GM21576 (cell line): ENCODE measurements around the gene ZSCAN10.
A peak's percentile ranks its signal among the peaks of the same experiment; 100 is the strongest.

Source experiments
- ATAC-seq: cut with Tn5 transposase; IDR thresholded peaks from one replicate; pipeline ENCODE4 v1.9.1; 2021; ENCODE audit warnings: mild to moderate bottlenecking, moderate library complexity; ENCODE audit not compliant: unreplicated experiment

ZSCAN10 gene

GRCh38 chr16:3112058-3112880 is 13.2 kb upstream of the ZSCAN10 start, which contains the start of gene ZNF205:
Gene ZNF205, plus strand, starts transcription at chr16:3112586. Its CDS starts 845 bp downstream, at chr16:3113431.
- ATAC-seq: no peak

- peak; percentile 75 for ATAC-seq
Measured at GRCh38 chr16:3106205-3106928, 7.3 kb upstream of the ZSCAN10 start.

- ATAC-seq: no peak
Measured at GRCh38 chr16:3101841-3102470, 2.9 kb upstream of the ZSCAN10 start.

GRCh38 chr16:3101018-3101840 is 2.1 kb upstream of the ZSCAN10 start:
- no peak for ATAC-seq

- ATAC-seq: no peak
Measured at GRCh38 chr16:3099732-3100499, 822 bp upstream of the ZSCAN10 start.

- no peak for ATAC-seq
Measured at GRCh38 chr16:3099395-3099731, 269 bp upstream of the ZSCAN10 start.

GRCh38 chr16:3097266-3097665 is 1.8 kb downstream of the ZSCAN10 start:
- no peak for ATAC-seq

GRCh38 chr16:3096362-3096761 is 2.7 kb downstream of the ZSCAN10 start:
- no peak for ATAC-seq

- ATAC-seq: peak; percentile 69
Measured at GRCh38 chr16:3095869-3096268, 3.2 kb downstream of the ZSCAN10 start.

GRCh38 chr16:3094289-3095027 is 4.6 kb downstream of the ZSCAN10 start:
- no peak for ATAC-seq

- ATAC-seq: no peak
Measured at GRCh38 chr16:3092501-3092941, 6.6 kb downstream of the ZSCAN10 start.

GRCh38 chr16:3091551-3091950 is 7.5 kb downstream of the ZSCAN10 start:
- ATAC-seq: no peak

GRCh38 chr16:3089717-3090592 is 9.1 kb downstream of the ZSCAN10 start:
- ATAC-seq: no peak

GRCh38 chr16:3088925-3089716 is 10.0 kb downstream of the ZSCAN10 start:
- no peak for ATAC-seq

- ATAC-seq: no peak
Measured at GRCh38 chr16:3088450-3088849, 10.6 kb downstream of the ZSCAN10 start.

- no peak for ATAC-seq
Measured at GRCh38 chr16:3087243-3088235, 11.6 kb downstream of the ZSCAN10 start.
